Stimulated activated CD4-positive, alpha-beta T cell treated with anti-CD3 and anti-CD28 coated beads, Interleukin-4, amount 100 ng/mL, for 48 hours (primary cell): Measurements from ENCODE around the gene RGS19.

Experiments
- DNase-seq, 2 donors: peaks; one replicate each; pipeline ENCODE4 v3.0.0-alpha.2; 2020; ENCODE audit warnings: low read depth in 2 of 2

RGS19 gene

DNA sequence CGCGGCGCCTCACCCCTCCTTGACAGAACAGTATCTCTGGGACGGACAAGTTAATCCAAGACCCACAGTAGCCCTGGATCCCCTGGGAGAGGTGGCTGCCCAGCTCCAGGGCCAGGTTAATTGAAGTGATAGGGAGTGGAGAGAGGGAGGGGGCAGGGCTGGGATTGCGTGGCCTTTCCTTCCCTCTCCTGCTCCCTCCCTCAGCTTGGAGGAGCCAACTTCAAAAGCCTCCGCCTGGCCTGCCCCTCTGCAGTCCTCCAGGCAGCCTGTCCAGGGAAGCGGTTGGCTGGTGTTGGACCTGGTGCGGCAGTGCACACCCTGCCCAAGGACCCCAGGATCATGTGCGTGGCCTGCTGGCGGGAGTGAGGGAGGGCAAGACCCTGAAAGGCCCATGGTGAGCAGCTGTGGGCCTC is 43.4 kb downstream of the RGS19 start, which contains the start of gene C20orf204:
C20orf204 (plus strand) TSS at position 250 of the 413 bp plus-strand sequence; CDS start at position 392, 142 bp downstream.
- no peak for DNase-seq

- DNase-seq = no peak
Measured at GRCh38 chr20:64035066-64035932, 44.0 kb downstream of the RGS19 start.

DNA sequence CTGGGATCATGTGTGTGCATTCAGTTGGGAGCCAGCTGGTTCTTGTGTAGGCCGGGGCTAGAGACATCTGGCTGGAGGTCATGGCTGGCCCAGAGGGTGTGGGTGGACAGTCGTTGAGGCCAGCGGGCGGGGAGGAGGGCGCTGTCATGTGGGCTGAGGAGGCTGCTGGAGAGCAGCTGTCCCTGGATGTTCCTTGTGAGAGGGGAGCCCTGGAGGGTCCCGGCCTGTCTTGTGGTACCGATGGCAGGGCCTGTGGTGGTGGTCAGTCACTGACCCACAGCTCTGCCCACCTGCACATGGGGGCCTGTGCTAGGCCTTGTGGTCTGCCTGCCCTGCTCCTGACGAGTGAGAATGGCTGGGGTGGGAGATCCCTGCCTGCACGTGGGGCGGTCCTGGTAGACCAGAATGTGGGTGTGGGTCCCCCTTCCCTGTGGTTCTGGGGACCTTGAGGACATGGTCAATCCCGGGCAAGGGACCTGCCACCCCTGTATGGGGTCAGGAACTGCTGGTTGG is 45.3 kb downstream of the RGS19 start:
- DNase-seq = no peak

DNA sequence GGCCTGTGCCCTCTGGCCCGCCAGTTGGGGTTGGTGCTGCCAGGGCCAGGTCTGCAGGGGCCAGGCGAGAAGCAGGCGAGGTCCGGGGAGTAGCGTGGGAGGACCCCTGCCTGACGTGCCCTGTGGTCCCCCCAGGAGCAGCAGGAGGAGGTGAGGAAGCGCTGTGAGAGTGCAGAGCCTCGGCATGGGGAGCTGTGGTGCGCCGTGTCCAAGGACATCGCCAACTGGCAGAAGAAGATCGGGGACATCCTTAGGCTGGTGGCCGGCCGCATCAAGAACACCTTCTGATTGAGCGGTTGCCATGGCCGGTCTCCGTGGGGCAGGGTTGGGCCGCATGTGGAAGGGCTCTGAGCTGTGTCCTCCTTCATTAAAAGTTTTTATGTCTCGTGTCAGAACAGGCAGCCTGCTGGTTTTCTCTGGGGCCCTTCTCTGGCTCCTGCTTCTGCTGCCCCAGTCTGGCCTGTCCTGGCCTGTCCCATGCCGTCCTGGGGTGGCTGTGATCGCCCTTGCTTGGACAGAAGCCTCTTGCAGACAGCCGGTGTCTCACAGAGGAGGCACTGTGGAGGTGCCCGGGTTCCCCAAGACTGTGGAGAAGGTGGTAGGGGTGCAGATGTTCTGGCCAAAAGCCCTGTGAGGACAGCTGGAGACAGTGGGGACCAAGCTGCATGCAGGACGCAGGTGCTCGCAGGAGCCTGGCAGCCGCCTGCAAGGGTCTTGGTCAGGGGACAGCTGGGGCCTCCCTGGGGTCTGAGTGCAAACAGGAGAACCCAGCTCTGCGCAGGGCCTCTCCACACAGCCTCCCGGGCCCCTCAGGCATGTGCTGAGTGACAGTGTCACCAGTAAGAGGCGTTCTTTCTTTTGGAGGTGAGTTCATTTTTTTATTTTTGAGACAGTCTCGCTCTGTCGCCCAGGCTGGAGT is 46.4 kb downstream of the RGS19 start:
- DNase-seq = no peak

DNA sequence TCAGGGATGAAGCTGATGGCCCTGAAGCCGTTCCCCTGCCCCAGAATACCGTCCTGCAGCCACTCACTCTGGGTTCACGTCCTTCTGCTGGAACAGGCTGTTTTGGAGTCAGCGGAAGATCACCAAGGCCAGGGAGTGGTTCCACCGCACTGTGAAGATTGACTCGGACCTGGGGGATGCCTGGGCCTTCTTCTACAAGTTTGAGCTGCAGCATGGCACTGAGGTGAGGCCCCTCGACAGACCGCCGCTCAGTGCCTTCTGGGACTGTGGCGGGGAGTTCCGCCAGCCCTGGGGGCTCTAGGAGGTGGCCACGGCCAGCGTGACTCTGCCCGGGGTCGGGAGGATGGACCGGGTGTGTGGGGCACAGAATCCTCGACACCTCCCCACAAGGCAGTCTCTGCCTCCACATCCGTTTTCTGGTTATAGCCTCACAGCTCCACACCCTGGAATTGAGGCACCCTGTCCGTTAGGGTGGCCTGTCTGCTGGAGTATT is 47.5 kb downstream of the RGS19 start:
- DNase-seq = no peak

- DNase-seq = no peak
Measured at GRCh38 chr20:64030371-64031134, 48.8 kb downstream of the RGS19 start.

DNA sequence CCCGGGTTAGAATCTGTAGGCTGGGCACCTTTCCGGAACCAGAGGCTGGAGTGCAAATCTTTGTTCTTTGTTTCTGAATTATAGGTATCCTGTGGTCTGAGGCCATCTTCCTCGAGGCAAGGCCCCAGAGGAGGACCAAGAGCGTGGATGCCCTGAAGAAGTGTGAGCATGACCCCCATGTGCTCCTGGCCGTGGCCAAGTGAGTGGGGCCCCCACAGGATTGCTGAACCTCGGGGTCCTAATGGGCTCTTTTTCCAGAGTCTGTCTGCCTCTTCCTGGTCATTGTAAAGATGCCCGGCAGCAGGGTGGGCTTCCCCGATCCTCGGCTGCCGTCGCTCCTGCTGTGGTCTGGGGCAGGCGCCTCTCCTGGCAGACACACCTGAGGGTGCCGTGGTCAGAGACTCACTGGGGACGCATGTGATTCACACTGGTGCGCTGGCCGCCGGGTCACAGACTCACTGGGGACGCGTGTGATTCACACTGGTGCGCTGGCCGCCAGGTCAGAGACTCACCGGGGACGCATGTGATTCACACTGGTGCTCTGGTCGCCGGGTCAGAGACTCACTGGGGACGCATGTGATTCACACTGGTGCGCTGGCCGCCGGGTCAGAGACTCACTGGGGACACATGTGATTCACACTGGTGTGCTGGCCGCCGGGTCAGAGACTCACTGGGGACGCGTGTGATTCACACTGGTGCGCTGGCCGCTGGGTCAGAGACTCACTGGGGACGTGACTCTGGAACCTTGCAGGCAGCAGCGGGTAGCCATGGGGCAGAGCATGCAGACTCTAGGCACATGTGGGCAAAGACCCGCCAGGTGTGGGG is 49.8 kb downstream of the RGS19 start:
- no peak for DNase-seq

GRCh38 chr20:64027981-64028685 is 51.2 kb downstream of the RGS19 start:
- DNase-seq = no peak

GRCh38 chr20:64025826-64026412 is 53.4 kb downstream of the RGS19 start:
- no peak for DNase-seq

- DNase-seq = no peak
Measured at GRCh38 chr20:64025101-64025825, 54.1 kb downstream of the RGS19 start.

DNA sequence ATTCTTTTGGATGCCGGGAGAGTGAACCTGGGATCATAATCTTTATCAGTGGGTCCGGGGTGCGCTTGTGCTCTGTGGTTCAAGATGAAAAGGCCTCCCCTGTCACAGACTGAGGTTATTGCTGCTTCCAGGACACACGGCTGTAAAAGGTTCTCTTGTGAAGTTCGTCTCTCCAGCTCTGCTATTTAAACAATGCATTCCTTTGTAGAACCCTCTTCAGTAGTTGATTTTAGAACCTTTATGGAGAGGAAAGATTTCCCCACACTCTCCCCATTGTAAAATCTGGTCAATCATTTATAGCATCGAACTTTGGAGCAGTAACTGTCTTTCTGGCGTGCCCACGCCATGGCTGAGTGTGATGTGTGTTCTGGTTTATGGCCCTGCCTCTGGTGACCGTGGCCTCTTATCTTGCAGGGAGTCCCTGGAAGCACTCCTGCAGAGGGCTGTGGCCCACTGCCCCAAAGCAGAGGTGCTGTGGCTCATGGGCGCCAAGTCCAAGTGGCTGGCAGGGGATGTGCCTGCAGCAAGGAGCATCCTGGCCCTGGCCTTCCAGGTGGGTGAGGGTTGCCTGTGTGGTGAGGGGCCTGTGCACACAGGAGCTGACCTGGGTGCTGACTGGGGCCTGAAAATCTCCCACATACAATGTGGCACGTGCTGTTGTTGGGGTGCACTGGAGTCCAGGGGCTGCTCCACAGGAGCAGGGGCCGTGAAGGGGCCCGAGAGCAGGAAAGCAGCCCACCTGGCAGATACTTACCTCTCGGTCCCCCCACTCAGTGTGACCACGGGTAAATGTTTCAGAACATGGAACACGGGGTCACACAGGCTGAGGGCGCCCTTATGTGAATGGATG is 55.0 kb downstream of the RGS19 start:
- DNase-seq = no peak

GRCh38 chr20:64023361-64024140 is 55.8 kb downstream of the RGS19 start:
- DNase-seq = no peak
